HG03469 (cell line): Measurements from ENCODE around the gene HOXD4.

ENCODE experiments used
- ATAC-seq: cut with Tn5 transposase; IDR thresholded peaks from one replicate; pipeline ENCODE4 v1.9.1; 2021; ENCODE audit warnings: mild to moderate bottlenecking, moderate library complexity, moderate number of reproducible peaks; ENCODE audit not compliant: unreplicated experiment

The HOXD4 gene

DNA sequence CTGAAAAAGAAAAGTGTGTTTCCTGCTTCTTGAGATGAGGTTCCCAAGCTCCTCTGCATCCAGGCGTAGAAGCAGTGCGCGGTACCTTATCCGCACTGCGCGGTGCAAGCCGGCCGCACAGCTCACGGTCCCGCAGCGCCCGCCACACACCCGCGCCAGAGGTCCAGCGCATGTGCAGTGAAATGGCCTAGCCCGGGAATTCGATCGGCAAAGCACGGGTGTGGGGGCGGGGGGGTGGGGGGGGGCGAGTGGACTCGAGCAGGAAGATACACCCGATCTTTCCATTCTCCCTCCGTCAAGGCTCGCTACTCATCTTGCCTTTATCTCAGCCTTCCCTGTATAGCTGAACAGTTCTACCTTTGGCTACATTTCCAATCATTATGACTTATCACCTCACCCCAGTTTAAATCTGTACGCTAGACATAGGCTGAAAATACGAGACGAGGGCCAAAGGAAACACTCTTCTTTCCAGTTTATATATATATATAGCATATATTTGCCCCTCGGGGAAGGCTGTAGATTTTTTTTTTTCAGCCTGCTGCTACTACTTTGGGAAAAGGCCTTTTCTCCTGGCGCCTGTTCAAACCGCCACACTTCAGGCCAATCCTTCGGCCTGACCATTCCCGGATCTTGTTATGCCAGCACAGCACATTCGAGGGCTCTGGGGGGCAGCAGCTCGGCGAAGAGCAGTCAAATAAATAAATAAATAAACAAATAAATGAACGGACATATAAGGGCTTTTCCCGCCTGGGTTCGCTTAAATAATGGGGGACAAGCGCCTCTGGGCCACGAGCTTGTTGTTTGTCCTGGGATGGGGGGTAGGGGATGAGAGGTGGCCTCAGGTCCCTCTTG is 11.5 kb upstream of the HOXD4 start:
- ATAC-seq = no peak

GRCh38 chr2:176140513-176141317 is 10.6 kb upstream of the HOXD4 start:
- no peak for ATAC-seq

DNA sequence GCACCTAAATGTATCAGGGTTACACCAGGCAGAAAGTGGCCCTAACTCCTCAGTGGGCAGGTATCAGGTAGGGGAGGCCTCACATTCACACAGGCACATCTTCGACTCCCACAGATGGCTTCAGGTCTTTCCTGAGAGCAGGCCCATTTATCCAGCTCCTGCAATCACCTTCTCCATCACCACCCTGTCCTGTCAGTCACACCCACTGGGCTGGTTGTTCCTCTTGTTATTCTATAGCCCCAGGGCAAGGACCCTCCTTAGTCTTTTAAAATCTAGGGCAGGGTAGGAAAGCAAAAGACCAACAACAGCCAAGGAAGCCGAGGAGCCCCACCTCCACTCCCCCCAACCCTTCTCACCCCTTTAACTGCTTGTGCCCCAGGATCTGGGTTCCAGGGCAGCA is 9.1 kb upstream of the HOXD4 start:
- ATAC-seq = no peak

DNA sequence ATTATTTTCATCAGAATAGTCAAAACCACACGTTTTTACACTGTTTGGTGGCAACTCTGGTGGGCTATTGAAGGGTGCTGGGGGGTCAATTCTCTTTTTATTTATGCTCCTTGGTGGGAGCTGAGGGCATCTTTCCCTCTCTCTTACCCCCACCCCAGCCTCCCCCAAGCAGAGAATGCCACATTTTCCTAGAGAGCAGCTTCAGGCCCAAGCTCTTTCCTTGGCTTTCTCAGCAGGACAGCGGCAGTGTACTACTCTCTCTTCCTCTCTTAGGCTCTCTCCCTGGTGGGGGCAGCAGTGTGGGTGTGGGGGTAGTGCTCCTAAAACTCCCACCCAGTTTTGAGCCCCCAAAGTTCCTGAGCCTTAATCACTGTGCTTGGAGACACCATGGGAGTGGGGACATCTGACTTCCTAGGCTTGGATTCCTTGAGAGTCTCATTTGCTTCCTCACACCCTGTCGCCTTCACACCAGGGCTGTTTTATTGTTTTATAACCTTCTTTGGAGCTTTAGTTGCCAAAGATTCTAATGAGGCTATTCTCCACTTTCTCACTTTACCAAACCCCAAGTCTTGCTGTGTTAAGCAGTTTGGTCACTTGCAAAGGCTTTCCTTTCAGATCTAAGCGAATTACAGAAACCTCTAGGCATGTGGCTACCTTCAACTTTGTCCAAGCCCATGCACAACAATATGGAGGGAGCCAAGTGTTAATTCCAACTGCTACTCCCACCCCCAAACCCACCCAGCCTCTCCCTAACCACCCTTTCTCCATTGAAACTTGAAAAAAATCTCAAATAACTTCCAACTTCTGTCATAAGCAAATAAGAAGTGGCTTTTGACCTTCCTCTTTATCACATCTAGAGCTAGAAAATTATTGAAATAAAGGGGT is 6.0 kb upstream of the HOXD4 start:
- ATAC-seq = no peak

GRCh38 chr2:176146101-176146500 is 5.2 kb upstream of the HOXD4 start:
- ATAC-seq = no peak

DNA sequence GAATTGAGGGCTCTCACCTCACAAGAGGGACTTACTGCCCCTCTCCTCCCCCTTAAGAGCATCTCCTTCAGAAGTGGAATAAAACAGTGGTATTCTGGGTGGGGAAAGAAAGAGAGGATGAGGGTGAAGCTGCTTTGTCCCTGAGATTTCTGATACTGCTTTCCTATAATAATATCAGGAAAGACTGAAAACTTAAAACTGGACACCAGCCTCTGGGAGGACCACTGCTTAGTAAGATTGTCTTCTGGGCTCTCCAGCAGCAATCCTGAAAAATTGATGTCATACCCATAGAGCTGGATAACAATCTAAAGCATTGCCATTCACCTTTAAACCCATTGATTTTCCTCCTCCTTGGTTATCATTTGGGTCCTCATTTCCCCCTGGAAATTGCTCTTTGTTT is 4.7 kb upstream of the HOXD4 start:
- no peak for ATAC-seq

DNA sequence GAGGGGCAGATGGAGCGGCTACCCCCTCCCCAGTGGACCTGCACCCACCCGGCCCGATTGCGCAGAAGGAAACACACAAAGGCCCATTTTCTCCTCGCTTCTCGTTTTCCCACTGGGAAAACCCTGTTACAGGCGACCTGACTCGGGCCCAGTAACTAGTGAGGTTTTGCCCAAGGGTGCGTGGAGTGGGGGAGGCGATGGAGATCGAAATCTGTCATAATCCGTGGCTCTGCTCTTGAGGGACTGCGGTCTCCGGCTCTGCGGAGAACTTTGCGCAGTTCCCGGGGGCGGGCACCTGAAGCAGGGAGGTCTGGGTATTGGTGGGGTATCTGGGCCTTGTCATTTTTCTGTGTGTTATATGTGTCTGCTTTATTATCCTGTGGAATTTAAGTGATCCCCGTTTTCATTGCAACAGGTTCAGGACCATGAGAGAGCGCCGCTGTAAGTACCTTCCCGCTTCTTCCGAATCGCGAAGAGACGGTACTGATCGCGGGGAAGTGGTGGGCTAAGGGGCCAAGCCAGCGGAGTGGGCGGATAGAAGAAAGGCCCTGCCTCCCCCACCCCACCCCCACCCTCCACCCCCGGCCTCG is 4.0 kb upstream of the HOXD4 start:
- ATAC-seq = no peak

GRCh38 chr2:176147800-176148496 is 3.4 kb upstream of the HOXD4 start:
- ATAC-seq = no peak

DNA sequence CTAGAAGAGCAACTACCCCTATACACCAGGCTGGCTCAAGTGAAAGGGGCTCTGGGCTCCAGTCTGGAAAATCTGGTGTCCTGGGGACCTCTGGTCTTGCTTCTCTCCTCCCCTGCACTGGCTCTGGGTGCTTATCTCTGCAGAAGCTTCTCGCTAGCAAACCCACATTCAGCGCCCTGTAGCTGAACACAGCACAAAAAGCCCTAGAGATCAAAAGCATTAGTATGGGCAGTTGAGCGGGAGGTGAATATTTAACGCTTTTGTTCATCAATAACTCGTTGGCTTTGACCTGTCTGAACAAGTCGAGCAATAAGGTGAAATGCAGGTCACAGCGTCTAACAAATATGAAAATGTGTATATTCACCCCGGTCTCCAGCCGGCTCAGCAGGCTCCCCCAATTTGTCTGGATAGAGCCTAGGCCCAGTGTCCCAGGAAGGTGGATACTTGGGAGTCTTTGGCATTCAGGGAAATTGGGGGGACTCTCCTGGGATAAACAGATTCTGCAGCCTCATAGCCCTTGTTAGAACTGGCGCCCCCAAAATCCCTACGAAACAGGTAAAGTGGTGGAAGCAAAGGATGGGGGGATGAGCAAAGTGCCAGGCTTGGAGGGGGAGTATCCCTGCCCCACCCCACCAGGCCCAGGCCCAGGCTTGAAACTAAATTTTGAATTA is 2.5 kb upstream of the HOXD4 start:
- no peak for ATAC-seq

- no peak for ATAC-seq
Observed at GRCh38 chr2:176149481-176149938, 1.8 kb upstream of the HOXD4 start.

DNA sequence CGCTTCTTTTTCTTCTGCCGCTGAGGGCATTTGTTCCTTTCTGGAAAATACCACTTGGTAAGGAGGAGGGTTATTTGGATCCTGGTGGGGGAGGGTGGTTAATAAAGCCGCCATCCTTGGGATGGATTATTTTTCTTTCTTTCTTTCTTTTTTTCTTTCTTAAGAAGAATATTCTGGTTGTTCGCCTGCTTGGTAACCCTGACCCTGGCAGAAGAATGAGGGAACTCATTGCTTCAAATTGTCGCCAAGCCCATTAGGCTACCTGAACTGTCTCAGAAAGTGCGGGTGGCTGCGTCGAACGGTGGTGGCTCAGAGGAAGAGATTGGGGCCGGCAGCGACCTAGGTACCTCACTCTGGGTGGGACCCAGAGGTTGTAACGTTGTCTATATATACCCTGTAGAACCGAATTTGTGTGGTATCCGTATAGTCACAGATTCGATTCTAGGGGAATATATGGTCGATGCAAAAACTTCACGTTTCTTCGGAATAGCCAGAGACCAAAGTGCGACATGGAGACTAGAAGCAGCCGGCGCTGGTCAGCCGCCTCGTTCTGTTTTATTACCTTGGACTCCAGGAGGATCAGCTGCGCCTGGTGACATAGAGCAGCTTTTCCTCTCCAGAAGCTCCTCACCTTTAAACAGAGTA is 1.3 kb upstream of the HOXD4 start:
- no peak for ATAC-seq

GRCh38 chr2:176150584-176151441 is 537 bp upstream of the HOXD4 start:
- no peak for ATAC-seq

- ATAC-seq = no peak
Observed at GRCh38 chr2:176152350-176153181, 1.2 kb downstream of the HOXD4 start.

- no peak for ATAC-seq
Observed at GRCh38 chr2:176154576-176155252, 3.4 kb downstream of the HOXD4 start.

DNA sequence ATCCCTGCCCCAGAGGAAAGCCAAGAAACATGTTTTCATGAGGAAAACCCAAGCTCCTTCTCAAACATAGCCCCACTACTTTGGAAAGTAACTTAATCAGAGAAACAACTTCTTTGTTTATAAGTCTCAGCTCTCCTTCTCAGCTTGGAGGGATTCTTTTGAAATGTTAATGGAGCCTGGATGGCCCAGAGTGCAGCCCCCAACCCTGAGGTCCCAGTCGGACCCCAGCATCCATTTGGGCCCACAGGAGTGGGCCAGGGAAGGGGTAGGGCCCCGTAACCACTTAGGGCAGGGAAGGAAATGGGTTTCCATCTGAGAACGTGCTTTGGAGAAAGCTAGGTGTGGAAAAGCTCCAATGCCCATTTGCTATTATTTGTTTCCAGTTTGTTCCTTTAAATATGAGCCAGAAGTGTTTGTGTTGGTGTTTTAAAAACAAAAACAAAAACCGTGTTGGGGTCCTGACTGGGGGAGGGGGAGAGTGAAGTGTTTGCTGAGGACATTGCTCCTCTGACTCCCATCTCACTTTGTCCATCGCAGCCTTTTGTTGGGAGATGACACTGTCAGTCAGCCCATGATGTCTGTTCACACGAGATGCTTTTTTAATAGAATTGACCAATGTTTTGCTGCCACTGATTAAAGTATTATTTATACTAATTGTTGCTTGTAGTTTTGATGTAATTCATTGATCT is 4.2 kb downstream of the HOXD4 start:
- no peak for ATAC-seq

DNA sequence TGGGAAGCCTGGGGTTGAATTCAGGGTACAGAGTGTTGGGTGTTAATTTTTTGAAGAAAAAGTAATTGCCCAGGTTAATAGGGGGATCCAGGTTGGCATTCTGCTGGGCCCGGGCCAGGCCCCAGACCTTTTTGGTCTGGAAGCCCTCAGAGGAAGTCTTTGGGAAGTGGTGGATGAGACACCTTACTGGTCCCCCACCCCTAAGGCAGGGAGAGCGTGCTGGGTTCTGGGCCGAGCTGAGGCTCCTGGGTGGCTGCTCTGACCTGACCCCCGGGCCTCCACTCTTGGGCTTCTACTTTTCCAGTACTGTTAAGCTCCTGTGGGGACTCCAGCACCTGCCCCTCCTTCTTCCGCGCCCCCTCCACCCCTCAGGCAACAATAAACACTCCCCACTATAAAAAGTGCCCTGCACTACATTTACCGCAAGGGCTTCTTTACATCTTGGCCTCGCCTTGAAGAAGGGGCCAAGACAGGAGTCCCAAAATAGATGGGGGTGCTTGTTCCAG is 5.0 kb downstream of the HOXD4 start:
- ATAC-seq = no peak
